GM12873 (cell line): ENCODE data around the gene SEPHS1.

ENCODE experiments used
- CTCF ChIP-seq: IDR thresholded peaks from 2 replicates; pipeline ENCODE4 v1.5.1; 2012; ENCODE audit warnings: low read depth, mild to moderate bottlenecking, moderate library complexity, low read length, control low read depth; ENCODE audit not compliant: insufficient read depth; ENCODE audit errors: missing control alignments

The SEPHS1 gene

GRCh38 chr10:13298748-13299436 is 49.2 kb downstream of the SEPHS1 start:
- TF ChIP-seq CTCF, result no peak

DNA sequence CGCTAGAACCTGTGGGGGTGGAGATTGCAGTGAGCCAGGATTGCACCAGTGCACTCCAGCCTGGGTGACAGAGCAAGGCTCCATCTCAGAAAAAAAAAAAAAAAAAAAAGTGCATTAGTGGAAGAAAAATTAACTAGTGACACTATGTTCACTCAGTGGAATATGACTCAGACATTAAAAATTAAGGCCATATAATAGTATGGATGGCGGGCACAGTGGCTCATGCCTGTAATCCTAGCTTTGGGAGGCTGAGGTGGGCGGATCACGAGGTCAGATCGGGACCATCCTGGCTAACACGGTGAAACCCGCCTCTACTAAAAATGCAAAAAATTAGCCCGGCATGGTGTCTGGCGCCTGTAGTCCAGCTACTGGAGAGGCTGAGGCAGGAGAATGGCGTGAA is 51.6 kb downstream of the SEPHS1 start:
- no peak for TF ChIP-seq CTCF

DNA sequence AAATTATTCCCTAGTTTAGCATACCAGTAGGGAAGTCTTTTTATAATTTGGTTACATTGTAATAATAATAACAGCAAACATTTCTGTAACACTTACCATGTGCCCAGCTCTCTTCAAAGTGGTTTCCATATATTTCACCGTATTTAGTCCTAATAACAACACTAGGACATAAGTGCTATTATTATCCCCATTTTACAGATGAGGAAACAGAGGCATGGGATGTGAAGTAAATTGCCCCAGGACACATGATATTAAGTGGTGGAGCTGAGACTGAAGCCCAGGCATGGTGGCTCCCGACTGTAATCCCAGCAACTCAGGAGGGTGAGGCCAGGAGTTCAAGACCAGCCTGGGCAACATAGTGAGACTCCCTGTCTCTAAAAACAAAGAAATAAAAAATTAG is 53.3 kb downstream of the SEPHS1 start:
- TF ChIP-seq CTCF, result no peak

DNA sequence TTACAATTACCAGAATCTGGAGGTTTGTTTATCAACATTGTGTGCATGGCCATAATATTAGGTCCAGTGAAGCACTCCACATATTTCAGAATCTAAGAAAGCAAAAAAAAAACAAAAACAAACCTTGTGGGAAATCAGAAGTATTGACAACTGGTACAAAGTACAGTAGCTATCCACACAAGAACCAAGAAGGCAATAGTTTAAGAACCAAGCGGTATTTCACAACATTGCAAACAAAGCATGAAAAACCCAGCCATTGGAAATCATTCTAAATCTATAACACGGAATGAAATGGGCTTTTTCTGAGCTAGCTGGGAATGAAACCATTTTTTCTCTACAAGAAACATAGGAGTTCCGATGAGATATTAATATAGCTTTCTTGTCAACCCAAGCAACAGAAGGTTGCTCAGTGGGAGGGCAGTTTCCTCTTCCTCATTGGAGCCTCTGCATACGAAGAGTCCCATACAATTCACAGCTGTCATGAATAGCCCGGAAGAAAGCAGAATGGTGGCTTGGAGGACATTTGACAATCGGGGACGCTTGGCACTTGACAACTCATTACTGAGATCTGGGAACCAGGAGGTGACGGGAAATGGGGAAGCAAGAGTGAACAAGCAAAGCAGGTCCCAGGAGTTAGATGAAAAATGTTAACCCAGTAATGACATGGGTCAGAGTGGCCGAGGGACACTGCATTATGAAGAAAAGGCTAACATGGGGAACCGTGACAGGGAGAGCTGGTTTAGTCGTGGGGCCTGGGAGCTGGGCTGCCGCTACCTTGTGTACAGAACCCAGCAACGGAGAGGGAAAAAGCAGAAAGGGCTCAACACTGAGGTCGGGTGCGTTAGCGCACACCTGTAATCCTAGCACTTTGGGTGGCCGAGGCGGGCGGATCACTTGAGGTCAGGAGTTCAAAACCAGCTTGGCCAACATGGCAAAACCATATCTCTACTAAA is 56.0 kb downstream of the SEPHS1 start:
- TF ChIP-seq CTCF, result no peak

DNA sequence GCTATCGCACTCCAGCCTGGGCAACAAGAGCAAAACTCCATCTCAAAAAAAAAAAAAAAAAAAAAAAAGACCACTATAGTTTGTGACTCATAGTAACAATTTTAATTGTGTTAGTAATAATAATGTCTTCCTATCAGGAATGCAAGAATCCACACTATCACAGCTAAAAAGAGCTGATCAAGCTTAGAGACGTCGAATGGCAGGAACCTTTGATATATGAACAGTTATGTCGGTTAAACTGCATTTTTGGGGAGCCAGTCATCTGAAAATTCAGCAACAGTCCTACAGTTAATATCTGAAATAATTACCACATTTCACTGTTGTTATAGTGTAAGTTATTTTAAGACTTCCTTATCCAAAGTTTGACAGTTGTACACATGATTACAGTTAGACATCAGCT is 57.0 kb downstream of the SEPHS1 start:
- no peak for TF ChIP-seq CTCF

- TF ChIP-seq CTCF, result no peak
These were observed 64.0 kb downstream of the SEPHS1 start for GRCh38 chr10:13284050-13284449.

DNA sequence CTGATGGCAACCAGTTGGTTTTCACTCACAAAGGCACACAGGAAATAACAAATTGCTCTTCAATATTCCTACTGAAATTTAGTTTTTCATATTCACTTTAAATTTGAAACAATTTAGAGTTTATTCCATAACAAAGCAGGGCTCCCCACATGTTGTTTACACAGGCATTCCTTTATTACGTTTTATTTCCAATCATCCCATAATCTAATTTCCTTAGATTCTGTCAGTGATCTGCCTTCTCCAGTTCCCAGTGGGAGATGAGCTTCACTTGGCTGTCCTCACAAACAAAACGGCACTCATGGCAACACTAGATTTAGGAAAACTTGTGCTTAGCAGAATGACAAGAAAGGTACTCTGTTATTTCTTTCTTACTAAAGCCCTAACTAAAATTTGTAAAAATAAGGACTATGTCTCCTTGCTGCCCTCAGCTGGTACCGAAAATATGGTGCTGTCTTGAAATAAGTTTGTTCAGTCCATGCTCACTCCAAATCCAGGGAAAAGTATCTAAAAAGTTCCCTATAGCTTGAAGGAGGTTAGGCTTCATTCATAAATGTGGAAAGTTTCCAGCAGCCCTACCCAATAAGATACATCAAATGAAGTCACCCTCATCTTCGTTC is 71.2 kb downstream of the SEPHS1 start:
- TF ChIP-seq CTCF, result no peak
